ENCODE data around the gene PRMT5.

- TF ChIP-seq CTCF (IDR thresholded peaks at IDR 0.05) (no peak), POLR2A (IDR thresholded peaks at IDR 0.05) (no peak)
Observed at GRCh38 chr14:22977434-22977683, 48.2 kb upstream of the PRMT5 start.
